Body of pancreas (tissue), 4 donors: ENCODE results near the gene AGPS. TPM values are rescaled to one million over a fixed set of nuclear protein-coding genes. Genes with fewer than 3 reads are reported as not detected.
"Not testable (repeated sequence)": the region's sequence is repeated elsewhere in the genome, so short reads cannot be mapped to it uniquely, and the experiment has no call there.

ENCODE experiments used
- ATAC-seq: fragments of 150-250 bp; one replicate; pipeline ENCODE4 v1.9.1; 2016
- DNase-seq, 4 donors: peaks; one replicate each; pipeline ENCODE4 v3.0.0-alpha.2; 2019
- H3K27ac ChIP-seq, 4 donors: fragments of 200-600 bp; sonication (generic); 1 replicate in 3 of 4; 2 replicates in 1 of 4; pipeline versions ENCODE4 v1.5.1 to v1.6.1; 2016 to 2019; ENCODE audit warnings: mild to moderate bottlenecking in 1 of 4, mixed read lengths in 1 of 4, moderate library complexity in 1 of 4
- H3K27me3 ChIP-seq, 2 donors: fragments of 200-600 bp; sonication (generic); one replicate each; pipeline ENCODE4 v1.6.0; 2016; ENCODE audit warnings: mild to moderate bottlenecking in 1 of 2
- H3K36me3 ChIP-seq, 2 donors: fragments of 200-600 bp; sonication (generic); replicated peaks in 1 of 2; 2 replicates each; pipeline ENCODE4 v1.5.1; 2016; ENCODE audit warnings: low read depth in 2 of 2; ENCODE audit not compliant: insufficient read depth in 1 of 2
- H3K4me1 ChIP-seq: fragments of 200-600 bp; sonication (generic); one replicate; pipeline ENCODE4 v1.6.0; 2016
- H3K4me3 ChIP-seq, 2 donors: fragments of 200-600 bp; sonication (generic); 1 replicate in 1 of 2; 2 replicates in 1 of 2; pipeline ENCODE4 v1.5.1; 2016 to 2019
- H3K9me3 ChIP-seq, 3 donors: fragments of 200-600 bp; sonication (generic); 1 replicate in 2 of 3; 2 replicates in 1 of 3; pipeline ENCODE4 v1.5.1; 2016
- CTCF ChIP-seq, 7 experiments: fragments of 450-650 bp in 4 of 7; fragments of 200-600 bp in 3 of 7; sonication (generic) in 3 of 7; IDR thresholded peaks; one replicate each; pipeline ENCODE4 v1.5.1; 2016 to 2019; ENCODE audit warnings: antibody characterized with exemption in 7 of 7
- POLR2A ChIP-seq, 3 donors: fragments of 450-650 bp; IDR thresholded peaks; one replicate each; pipeline ENCODE4 v1.6.1; 2016; ENCODE audit warnings: antibody characterized with exemption in 3 of 3, mild to moderate bottlenecking in 2 of 3
- WGBS, 2 donors: methylation state at CpG; one replicate each; pipeline ENCODE4 v1.1.5; 2017; 5-methylcytosine and 5-hydroxymethylcytosine counted together
- intact Hi-C: fragments of 100-400 bp; cut with DNase I; formaldehyde crosslinking; loops from one replicate; pipeline ENCODE4 v1.15.1; 2023
- total RNA-seq, 2 donors: library from RNA; depleted of rRNA; stranded (reverse); fragments of >200 nt; gene quantifications; one replicate each; pipeline ENCODE4 v1.1.0, GENCODE V29; 2016

The AGPS gene
- total RNA-seq, 2 donors from 2014 or later: 18.4 to 57.7 TPM

GRCh38 chr2:177478029-177478428 lies 85.5 kb downstream of the AGPS start:
- ATAC-seq (no peak), DNase-seq (no peak)
- Histone ChIP-seq H3K9me3 (no peaks in the 10 kb centered on the region), H3K27me3 (no peaks in the 10 kb centered on the region), H3K36me3 (no peaks in the 10 kb centered on the region), H3K4me1 (peaks cover 5% of the 10 kb centered on the region), H3K4me3 (no peak overlapping the region), H3K27ac (no peak overlapping the region)
- TF ChIP-seq CTCF (IDR thresholded peaks at IDR 0.05): no peak
- TF ChIP-seq POLR2A (IDR thresholded peaks at IDR 0.05): no peak
- 81 to 93% methylated on average over 2 of the region's 2 CpGs for WGBS, 2 donors
- intact Hi-C loops: no loop called here

- H3K4me1 ChIP-seq: peaks cover 5% of the 10 kb centered on the region
- WGBS, 2 donors: 87 to 91% methylated on average over 2 of the region's 2 CpGs
- ATAC-seq (no peak), DNase-seq (no peak)
- intact Hi-C loops: no loop called here
- no peak overlapping the region for H3K4me3 ChIP-seq
- no peaks in the 10 kb centered on the region for H3K36me3 ChIP-seq
- TF ChIP-seq CTCF (IDR thresholded peaks at IDR 0.05) (no peak), POLR2A (IDR thresholded peaks at IDR 0.05) (no peak)
- H3K9me3 ChIP-seq: no peaks in the 10 kb centered on the region
- H3K27me3 ChIP-seq: no peaks in the 10 kb centered on the region
- no peak overlapping the region for H3K27ac ChIP-seq
Measured at GRCh38 chr2:177478907-177479306, 86.3 kb downstream of the AGPS start.

GRCh38 chr2:177482195-177482594 lies 89.6 kb downstream of the AGPS start:
- DNase-seq: no peak
- H3K9me3 ChIP-seq: no peaks in the 10 kb centered on the region
- no peaks in the 10 kb centered on the region for H3K27me3 ChIP-seq
- intact Hi-C loops: no loop called here
- no peak overlapping the region for H3K4me3 ChIP-seq
- H3K36me3 ChIP-seq: no peaks in the 10 kb centered on the region
- H3K4me1 ChIP-seq: no peaks in the 10 kb centered on the region
- H3K27ac ChIP-seq: no peak overlapping the region
- TF ChIP-seq POLR2A (IDR thresholded peaks at IDR 0.05) (no peak), CTCF (IDR thresholded peaks at IDR 0.05) (no peak)
- ATAC-seq: no peak

- Histone ChIP-seq H3K27ac (no peak overlapping the region), H3K4me3 (no peak overlapping the region), H3K27me3 (no peaks in the 10 kb centered on the region), H3K36me3 (no peaks in the 10 kb centered on the region), H3K4me1 (no peaks in the 10 kb centered on the region), H3K9me3 (no peaks in the 10 kb centered on the region)
- WGBS, 2 donors: 92 to 96% methylated on average over 2 of the region's 2 CpGs
- DNase-seq (no peak), ATAC-seq (no peak)
- intact Hi-C loops: no loop called here
- TF ChIP-seq CTCF (IDR thresholded peaks at IDR 0.05) (no peak), POLR2A (IDR thresholded peaks at IDR 0.05) (no peak)
Measured at GRCh38 chr2:177483531-177483930, 91.0 kb downstream of the AGPS start.

- Histone ChIP-seq H3K27me3 (no peaks in the 10 kb centered on the region), H3K4me3 (no peak overlapping the region), H3K36me3 (no peaks in the 10 kb centered on the region), H3K27ac (no peak overlapping the region), H3K4me1 (no peaks in the 10 kb centered on the region), H3K9me3 (no peaks in the 10 kb centered on the region)
- WGBS, 2 donors: 97% methylated on average over 14 of the region's 14 CpGs
- intact Hi-C loops: no loop called here
- DNase-seq (no peak), ATAC-seq (no peak)
- TF ChIP-seq CTCF (IDR thresholded peaks at IDR 0.05) (no peak), POLR2A (IDR thresholded peaks at IDR 0.05) (no peak)
Measured at GRCh38 chr2:177484180-177484795, 91.7 kb downstream of the AGPS start.

GRCh38 chr2:177485657-177486056 lies 93.1 kb downstream of the AGPS start:
- ATAC-seq, intact Hi-C loops: not testable (repeated sequence)
- 83 to 86% methylated on average over 5 of the region's 5 CpGs for WGBS, 2 donors

More at GRCh38 chr2:177485657-177486056, 93.1 kb downstream of the AGPS start:
- H3K4me3 ChIP-seq, DNase-seq, H3K4me1 ChIP-seq, H3K27ac ChIP-seq, H3K27me3 ChIP-seq, H3K9me3 ChIP-seq, H3K36me3 ChIP-seq: not testable (repeated sequence)
